GM18519 (cell line): Measurements from ENCODE around the gene AGR2.
A peak's percentile ranks its signal among the peaks of the same experiment; 100 is the strongest.

Experiments
- ATAC-seq: cut with Tn5 transposase; IDR thresholded peaks from one replicate; pipeline ENCODE4 v1.9.1; 2021; ENCODE audit warnings: mild to moderate bottlenecking, moderate library complexity; ENCODE audit not compliant: unreplicated experiment, low FRiP score

AGR2 gene

GRCh38 chr7:16815001-16815400 lies 10.2 kb upstream of the AGR2 start:
- no peak for ATAC-seq

GRCh38 chr7:16813232-16813616 lies 8.4 kb upstream of the AGR2 start:
- ATAC-seq = no peak

GRCh38 chr7:16812542-16813231 lies 7.9 kb upstream of the AGR2 start:
- ATAC-seq = no peak

- ATAC-seq = no peak
Measured at GRCh38 chr7:16811551-16811950, 6.8 kb upstream of the AGR2 start.

- ATAC-seq = no peak
Measured at GRCh38 chr7:16810573-16810972, 5.8 kb upstream of the AGR2 start.

GRCh38 chr7:16810112-16810511 lies 5.3 kb upstream of the AGR2 start:
- ATAC-seq = no peak

- ATAC-seq = no peak
Measured at GRCh38 chr7:16805441-16805840, 642 bp upstream of the AGR2 start.

- ATAC-seq = no peak
Measured at GRCh38 chr7:16803881-16804673, 722 bp downstream of the AGR2 start.

- no peak for ATAC-seq
Measured at GRCh38 chr7:16803125-16803524, 1.7 kb downstream of the AGR2 start.

- no peak for ATAC-seq
Measured at GRCh38 chr7:16801579-16801978, 3.2 kb downstream of the AGR2 start.

GRCh38 chr7:16801111-16801542 lies 3.7 kb downstream of the AGR2 start:
- ATAC-seq = peak; percentile 61

GRCh38 chr7:16795624-16796023 lies 9.2 kb downstream of the AGR2 start:
- no peak for ATAC-seq

GRCh38 chr7:16794986-16795385 lies 9.8 kb downstream of the AGR2 start:
- ATAC-seq = no peak

GRCh38 chr7:16791905-16792698 lies 12.7 kb downstream of the AGR2 start:
- ATAC-seq = no peak

GRCh38 chr7:16791071-16791470 lies 13.7 kb downstream of the AGR2 start:
- ATAC-seq = no peak

- ATAC-seq = no peak
Measured at GRCh38 chr7:16787127-16787526, 17.7 kb downstream of the AGR2 start.

GRCh38 chr7:16786257-16786656 lies 18.5 kb downstream of the AGR2 start:
- no peak for ATAC-seq

- ATAC-seq = no peak
Measured at GRCh38 chr7:16785846-16786245, 19.0 kb downstream of the AGR2 start.

- no peak for ATAC-seq
Measured at GRCh38 chr7:16785321-16785720, 19.5 kb downstream of the AGR2 start.

- no peak for ATAC-seq
Measured at GRCh38 chr7:16780596-16780995, 24.2 kb downstream of the AGR2 start.

GRCh38 chr7:16779051-16779450 lies 25.7 kb downstream of the AGR2 start:
- ATAC-seq = no peak
